Activated naive CD4-positive, alpha-beta T cell treated with Interleukin-2 at 50 U/mL for 16 hours (primary cell): ENCODE data around the gene FZR1.

Source experiments
- DNase-seq: peaks from one replicate; pipeline ENCODE4 v3.0.0-alpha.2; 2020

The FZR1 gene

GRCh38 chr19:3505598-3506383 lies at the start of gene FZR1:
FZR1 (plus strand) TSS chr19:3506311; CDS start chr19:3522990, 16,679 bp downstream.
- peak; percentile 99 for DNase-seq

- no peak for DNase-seq
Measured at GRCh38 chr19:3456925-3457527, 49.1 kb upstream of the FZR1 start.

GRCh38 chr19:3457528-3458228 lies 48.4 kb upstream of the FZR1 start:
- DNase-seq = no peak

- no peak for DNase-seq
Measured at GRCh38 chr19:3458229-3459088, 47.7 kb upstream of the FZR1 start.

GRCh38 chr19:3459089-3459881 lies 46.8 kb upstream of the FZR1 start:
- DNase-seq = no peak

- DNase-seq = no peak
Measured at GRCh38 chr19:3459965-3460582, 46.0 kb upstream of the FZR1 start.

- no peak for DNase-seq
Measured at GRCh38 chr19:3462991-3463713, 43.0 kb upstream of the FZR1 start.

GRCh38 chr19:3463714-3464586 lies 42.2 kb upstream of the FZR1 start:
- DNase-seq = no peak

GRCh38 chr19:3464587-3465235 lies 41.4 kb upstream of the FZR1 start:
- no peak for DNase-seq

GRCh38 chr19:3465552-3465951 lies 40.6 kb upstream of the FZR1 start:
- no peak for DNase-seq

GRCh38 chr19:3466635-3467034 lies 39.5 kb upstream of the FZR1 start:
- DNase-seq = no peak

- DNase-seq = no peak
Measured at GRCh38 chr19:3467437-3468198, 38.5 kb upstream of the FZR1 start.

- DNase-seq = no peak
Measured at GRCh38 chr19:3468211-3468610, 37.9 kb upstream of the FZR1 start.

- DNase-seq = no peak
Measured at GRCh38 chr19:3469638-3470499, 36.2 kb upstream of the FZR1 start.

GRCh38 chr19:3470500-3471128 lies 35.5 kb upstream of the FZR1 start:
- no peak for DNase-seq

GRCh38 chr19:3471954-3472655 lies 34.0 kb upstream of the FZR1 start:
- peak; percentile 46 for DNase-seq
